HEK293 (cell line): ENCODE results near the gene PRR19.
"Not testable (repeated sequence)": the region's sequence is repeated elsewhere in the genome, so short reads cannot be mapped to it uniquely, and the experiment has no call there.

Source experiments
- CTCF ChIP-seq: fragments of 450-650 bp; formaldehyde crosslinking; IDR thresholded peaks from 2 replicates; pipeline ENCODE4 v1.5.1; 2016; ENCODE audit warnings: missing biosample characterization, missing genetic modification characterization
- GLI4 ChIP-seq: fragments of 450-650 bp; formaldehyde crosslinking; IDR thresholded peaks from 2 replicates; pipeline ENCODE4 v1.5.1; 2016; ENCODE audit warnings: missing biosample characterization, missing genetic modification characterization
- ZBTB26 ChIP-seq: fragments of 450-650 bp; formaldehyde crosslinking; optimal IDR thresholded peaks from 2 replicates; pipeline ENCODE3; 2016; ENCODE audit warnings: missing biosample characterization, mild to moderate bottlenecking, missing genetic modification characterization

- not testable (repeated sequence) for TF ChIP-seq CTCF, GLI4, ZBTB26 (tag by site-specific recombination)
These were observed 34.9 kb upstream of the PRR19 start for GRCh38 chr19:42266928-42267603.
